PC-9 (cell line): ENCODE data around the gene DPYD.

Experiments
- EZH2 ChIP-seq: fragments of 200-600 bp; sonication (generic); IDR thresholded peaks from 2 replicates; pipeline ENCODE4 v1.8.0; 2017; ENCODE audit warnings: antibody characterized with exemption, low read depth
- TF ChIP-seq, protein P1 (sequence below): fragments of 200-600 bp; sonication (generic); conservative IDR thresholded peaks from 2 replicates; pipeline ENCODE4 v1.6.1; 2017; ENCODE audit warnings: mixed run types, antibody characterized with exemption, mild to moderate bottlenecking, moderate library complexity

DNA sequence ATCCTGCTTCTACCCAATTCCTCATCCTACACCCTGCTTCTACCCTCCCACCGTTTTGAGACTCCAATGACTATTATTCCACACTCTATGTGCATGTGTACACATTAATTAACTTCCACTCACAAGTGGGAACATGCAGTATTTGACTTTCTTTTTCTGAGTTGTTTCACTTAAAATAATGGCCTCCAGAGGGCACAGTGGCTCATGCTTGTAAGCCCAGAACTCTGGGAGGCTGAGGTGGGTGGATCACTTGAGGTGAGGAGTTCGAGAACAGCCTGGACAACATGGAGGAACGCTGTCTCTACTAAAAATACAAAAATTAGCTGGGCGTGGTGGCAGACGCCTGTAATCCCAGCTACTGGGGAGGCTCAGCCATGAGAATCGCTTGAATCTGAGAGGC is 734.5 kb downstream of the DPYD start:
- TF ChIP-seq, protein P1, sequence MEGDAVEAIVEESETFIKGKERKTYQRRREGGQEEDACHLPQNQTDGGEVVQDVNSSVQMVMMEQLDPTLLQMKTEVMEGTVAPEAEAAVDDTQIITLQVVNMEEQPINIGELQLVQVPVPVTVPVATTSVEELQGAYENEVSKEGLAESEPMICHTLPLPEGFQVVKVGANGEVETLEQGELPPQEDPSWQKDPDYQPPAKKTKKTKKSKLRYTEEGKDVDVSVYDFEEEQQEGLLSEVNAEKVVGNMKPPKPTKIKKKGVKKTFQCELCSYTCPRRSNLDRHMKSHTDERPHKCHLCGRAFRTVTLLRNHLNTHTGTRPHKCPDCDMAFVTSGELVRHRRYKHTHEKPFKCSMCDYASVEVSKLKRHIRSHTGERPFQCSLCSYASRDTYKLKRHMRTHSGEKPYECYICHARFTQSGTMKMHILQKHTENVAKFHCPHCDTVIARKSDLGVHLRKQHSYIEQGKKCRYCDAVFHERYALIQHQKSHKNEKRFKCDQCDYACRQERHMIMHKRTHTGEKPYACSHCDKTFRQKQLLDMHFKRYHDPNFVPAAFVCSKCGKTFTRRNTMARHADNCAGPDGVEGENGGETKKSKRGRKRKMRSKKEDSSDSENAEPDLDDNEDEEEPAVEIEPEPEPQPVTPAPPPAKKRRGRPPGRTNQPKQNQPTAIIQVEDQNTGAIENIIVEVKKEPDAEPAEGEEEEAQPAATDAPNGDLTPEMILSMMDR: peak; percentile 55; the same call in 1 of the 2 replicates
- TF ChIP-seq EZH2: no peak
